Measurements from ENCODE around the gene WAS.

DNA sequence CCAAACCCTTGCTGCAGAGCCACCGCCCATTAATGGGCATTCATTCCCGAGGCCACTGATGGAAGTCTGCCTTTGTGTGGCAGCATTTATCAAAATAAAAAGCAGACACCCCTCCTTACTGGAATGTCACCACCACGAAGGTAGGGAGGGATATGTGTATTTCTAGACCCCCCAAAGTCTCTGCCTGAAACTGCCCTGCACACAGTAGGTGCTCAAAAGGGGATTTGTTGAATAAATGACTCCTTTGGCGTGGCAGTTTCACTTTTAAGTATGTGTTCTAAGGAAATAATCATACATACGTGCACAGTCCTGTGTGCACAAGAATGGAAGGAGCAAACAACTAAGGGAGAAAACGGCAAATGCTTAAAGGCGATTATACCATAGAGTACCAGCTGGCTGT lies 54.3 kb downstream of the WAS start:
- TF ChIP-seq GATA2 (IDR thresholded peaks at IDR 0.05; ENCODE audit: low read depth, low read length) (no peak), GATA3 (IDR thresholded peaks at IDR 0.05; ENCODE audit: low read depth, low read length) (no peak)

All from SH-SY5Y (cell line).